ENCODE results near the gene TAF1L.

DNA sequence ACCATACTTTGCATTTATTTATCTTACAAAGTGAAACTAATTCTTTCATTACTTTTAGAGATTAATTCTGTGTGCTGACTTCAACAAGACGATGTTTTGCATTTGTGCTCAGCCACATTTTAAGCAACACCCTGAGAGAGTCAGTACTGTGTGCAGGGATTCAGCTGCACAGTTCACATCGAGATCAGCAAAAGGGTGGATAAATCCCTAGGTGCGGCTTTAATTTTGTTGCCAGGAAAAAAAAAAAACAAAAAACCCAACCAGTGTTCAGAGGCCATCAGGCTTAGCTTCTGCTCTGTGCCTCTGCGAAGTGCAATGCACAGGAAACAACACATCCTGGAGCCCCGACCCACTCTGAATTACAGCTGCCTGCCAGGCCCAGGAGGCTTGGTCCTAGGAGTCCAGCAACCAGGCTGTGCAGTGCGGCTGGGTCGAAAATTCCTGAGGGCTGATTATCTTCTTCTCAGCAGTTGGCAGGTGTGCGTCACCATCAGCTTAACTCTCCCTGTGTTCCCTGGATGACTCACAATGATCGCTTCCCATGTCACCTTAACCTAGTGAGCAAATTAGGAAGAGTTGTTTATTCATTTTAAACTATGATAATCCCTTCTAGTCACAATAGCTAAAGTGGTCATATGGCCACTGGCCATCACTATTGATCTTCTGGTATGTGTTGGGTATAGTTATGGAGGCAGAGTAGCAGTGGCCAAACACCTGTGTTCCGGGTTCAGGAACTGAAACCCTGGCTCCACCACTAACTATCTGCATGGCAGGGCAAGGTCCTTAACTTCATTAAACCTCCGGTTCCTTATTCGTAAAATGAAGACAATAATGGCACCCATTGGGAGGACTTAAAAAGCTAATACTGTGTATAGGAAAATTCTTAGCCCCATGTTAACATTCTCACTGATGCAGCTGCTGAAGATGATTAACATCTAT, 31.3 kb downstream of the TAF1L start:
- TF ChIP-seq, protein P1, sequence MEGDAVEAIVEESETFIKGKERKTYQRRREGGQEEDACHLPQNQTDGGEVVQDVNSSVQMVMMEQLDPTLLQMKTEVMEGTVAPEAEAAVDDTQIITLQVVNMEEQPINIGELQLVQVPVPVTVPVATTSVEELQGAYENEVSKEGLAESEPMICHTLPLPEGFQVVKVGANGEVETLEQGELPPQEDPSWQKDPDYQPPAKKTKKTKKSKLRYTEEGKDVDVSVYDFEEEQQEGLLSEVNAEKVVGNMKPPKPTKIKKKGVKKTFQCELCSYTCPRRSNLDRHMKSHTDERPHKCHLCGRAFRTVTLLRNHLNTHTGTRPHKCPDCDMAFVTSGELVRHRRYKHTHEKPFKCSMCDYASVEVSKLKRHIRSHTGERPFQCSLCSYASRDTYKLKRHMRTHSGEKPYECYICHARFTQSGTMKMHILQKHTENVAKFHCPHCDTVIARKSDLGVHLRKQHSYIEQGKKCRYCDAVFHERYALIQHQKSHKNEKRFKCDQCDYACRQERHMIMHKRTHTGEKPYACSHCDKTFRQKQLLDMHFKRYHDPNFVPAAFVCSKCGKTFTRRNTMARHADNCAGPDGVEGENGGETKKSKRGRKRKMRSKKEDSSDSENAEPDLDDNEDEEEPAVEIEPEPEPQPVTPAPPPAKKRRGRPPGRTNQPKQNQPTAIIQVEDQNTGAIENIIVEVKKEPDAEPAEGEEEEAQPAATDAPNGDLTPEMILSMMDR (IDR thresholded peaks at IDR 0.05) = no peak
- TF ChIP-seq, protein P2, sequence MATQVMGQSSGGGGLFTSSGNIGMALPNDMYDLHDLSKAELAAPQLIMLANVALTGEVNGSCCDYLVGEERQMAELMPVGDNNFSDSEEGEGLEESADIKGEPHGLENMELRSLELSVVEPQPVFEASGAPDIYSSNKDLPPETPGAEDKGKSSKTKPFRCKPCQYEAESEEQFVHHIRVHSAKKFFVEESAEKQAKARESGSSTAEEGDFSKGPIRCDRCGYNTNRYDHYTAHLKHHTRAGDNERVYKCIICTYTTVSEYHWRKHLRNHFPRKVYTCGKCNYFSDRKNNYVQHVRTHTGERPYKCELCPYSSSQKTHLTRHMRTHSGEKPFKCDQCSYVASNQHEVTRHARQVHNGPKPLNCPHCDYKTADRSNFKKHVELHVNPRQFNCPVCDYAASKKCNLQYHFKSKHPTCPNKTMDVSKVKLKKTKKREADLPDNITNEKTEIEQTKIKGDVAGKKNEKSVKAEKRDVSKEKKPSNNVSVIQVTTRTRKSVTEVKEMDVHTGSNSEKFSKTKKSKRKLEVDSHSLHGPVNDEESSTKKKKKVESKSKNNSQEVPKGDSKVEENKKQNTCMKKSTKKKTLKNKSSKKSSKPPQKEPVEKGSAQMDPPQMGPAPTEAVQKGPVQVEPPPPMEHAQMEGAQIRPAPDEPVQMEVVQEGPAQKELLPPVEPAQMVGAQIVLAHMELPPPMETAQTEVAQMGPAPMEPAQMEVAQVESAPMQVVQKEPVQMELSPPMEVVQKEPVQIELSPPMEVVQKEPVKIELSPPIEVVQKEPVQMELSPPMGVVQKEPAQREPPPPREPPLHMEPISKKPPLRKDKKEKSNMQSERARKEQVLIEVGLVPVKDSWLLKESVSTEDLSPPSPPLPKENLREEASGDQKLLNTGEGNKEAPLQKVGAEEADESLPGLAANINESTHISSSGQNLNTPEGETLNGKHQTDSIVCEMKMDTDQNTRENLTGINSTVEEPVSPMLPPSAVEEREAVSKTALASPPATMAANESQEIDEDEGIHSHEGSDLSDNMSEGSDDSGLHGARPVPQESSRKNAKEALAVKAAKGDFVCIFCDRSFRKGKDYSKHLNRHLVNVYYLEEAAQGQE (IDR thresholded peaks at IDR 0.05; ENCODE audit: insufficient read depth in 1 of 2, low read depth in 2 of 2, low read length in 1 of 2) = no peak

Measured in Panc1 (cell line).